Tongue (tissue), 2 donors: ENCODE measurements around the gene RBFOX2. TPM values are rescaled to one million over a fixed set of nuclear protein-coding genes. Genes with fewer than 3 reads are reported as not detected.
"Not testable (repeated sequence)": the region's sequence is repeated elsewhere in the genome, so short reads cannot be mapped to it uniquely, and the experiment has no call there.

Source experiments
- DNase-seq: peaks from one replicate; pipeline ENCODE4 v3.0.0-alpha.2; 2015
- total RNA-seq: library from RNA; depleted of rRNA; stranded (reverse); fragments of >200 nt; gene quantifications from one replicate; pipeline ENCODE4 v1.2.3, GENCODE V29; 2014

The RBFOX2 gene
- total RNA-seq, 1 donor from 2014 or later: 269 TPM

DNA sequence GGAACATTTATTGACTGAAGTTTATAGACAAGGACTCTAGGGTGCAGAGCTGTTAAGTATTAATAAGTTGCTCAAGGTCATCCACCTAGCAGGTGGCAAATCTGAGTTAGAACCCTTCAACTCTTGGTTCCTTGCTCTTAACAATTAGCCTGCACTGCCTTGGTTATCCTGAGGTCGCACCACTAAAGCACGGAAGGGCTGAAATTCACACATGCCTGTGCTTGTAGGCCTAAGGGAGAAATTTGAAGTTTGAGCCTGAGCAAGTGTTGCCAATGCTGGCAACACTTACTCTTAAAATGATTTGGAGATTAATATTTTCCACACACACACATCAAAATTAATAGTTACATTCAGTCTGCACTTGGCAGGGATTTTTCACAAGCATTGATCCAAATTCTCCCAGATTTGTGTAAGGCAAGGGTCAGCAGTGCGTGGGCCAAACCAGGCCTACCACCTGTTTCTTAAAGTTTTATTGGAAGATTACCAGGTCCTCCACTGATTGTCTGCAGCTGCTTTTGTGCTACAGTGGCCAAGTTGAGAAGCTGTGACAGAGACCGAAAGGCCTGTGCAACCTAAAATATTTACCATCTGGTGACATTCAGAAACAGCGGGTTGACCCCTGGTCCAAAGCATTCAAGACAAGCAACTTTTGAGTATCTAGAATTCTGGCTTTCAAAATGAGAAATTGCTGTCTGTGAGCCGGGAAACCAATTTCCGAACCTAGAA, 294.7 kb downstream of the RBFOX2 start:
- DNase-seq: peak; percentile 93

DNA sequence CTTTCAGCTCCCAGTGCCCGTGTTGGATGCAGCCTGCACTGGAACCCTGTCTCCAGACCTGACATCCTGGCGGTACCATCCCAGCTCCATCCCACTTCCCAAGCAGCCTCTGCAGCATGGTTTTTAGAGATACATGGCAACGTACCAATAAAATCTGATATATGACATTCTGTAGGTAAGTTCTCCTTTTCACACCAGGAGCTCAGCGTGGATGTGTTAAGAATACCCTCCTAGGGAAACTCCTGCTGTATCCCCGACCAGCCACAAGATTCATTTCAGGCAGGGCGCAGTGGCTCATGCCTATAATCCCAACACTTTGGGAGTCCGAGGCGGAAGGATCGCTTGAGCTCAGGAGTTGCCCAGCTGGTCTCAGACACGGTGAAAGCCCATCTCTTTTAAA, 295.6 kb downstream of the RBFOX2 start:
- no peak for DNase-seq

DNA sequence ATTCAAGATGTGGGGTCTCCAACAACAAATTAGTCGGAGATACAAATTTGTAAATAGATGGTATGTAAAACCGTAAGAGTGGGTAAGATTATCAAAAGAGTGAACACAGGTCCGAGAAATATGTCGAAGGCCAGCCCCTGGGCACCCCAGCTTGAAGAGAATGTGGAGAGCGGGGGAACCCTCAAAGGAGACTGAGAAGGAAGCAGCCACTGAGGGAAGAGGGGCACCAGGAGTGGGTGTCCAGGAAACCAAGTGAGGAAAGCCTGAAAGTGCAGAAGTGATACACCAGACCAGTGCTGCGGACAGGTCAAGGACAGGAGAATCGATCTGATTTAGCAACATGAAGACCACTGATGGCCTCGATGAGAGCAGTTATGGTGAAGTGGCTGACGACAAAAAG, 296.5 kb downstream of the RBFOX2 start:
- no peak for DNase-seq

DNA sequence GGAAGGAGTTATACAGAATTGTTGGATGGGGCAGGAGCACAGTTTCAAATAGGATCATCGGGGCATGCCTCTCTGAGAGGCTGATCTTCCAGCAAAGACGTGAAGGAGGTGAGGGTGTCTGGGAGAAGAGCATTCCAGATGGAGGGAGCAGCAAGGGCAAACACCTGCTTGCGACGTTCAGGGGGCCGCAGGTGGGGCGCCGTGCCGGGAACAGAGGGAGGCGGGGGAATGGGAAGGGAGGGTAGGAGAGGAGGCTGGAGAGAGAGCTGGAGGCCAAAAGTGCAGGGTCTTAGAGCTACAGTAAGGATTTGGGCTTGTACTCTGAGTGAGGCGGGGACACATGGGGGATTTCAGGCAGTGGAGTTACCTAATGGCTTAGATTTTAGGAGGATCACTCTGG, 297.3 kb downstream of the RBFOX2 start:
- no peak for DNase-seq

DNA sequence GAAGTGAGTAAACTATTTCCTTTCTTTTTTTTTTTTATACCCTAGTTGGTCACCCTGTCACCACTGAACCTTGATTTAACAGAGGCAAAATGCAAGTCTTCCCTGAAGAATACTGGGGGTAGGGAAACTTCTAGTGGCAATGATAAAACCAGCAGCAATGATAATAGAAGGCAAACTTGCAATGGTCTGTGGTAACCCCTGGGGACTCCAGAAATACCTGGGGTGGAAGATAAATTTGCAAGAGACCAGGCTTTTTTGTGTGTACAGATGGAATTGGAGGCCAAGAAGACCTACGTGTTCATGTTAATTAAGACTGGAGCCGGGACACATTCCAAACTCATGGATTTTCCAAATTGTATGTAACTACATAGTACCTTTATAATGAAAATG, 299.3 kb downstream of the RBFOX2 start:
- no peak for DNase-seq

DNA sequence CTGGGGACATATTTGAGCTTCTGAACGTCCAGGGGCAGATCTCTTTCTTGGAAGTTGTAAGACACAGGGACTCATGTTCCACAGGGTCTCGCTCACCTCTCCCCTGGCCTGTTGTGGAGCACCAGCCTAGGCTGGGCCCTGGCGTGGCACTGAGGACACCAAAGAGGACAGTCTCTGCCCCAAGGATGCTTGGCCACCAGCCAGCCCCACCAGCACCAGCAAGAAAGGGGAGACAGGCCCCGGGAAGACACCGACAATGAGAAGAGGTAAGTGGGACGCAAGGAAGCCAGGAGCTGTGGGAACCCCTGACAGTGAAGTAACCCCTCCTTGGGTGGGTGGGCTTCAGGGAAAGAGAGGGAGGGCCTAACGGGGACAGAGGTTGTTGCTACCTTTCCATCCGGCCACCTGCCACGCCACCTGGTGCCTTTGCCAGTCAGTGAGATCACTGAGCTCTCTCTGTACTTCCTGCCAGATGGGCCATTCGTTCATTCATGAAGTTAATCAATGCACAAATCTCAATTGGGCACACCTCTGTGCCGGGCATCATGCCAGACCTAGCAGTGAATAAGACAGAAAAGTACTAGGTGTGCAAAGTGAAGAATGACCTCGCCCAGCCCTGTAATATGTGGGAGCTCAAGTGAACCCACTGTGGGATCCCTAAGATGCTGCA, 299.9 kb downstream of the RBFOX2 start:
- no peak for DNase-seq

DNA sequence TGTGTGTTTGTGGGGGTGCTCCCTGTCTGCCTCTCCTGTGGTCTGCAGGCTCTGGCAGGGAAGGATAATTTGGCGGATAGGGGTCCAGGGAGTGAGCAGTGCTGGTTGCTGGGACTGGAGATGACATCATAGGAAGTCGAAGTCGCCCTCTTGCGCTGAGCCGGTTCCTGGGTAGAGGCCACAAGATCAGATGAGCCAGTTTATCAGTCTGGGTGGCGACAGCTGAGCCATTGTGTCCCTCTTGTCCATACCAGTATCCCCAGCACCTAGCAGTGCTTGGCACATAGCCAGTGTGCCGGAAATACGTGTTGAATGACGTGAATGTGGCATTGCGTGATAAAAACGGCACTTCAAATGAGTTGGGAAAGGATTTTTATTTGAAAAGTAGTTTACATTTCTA, 301.2 kb downstream of the RBFOX2 start:
- peak; percentile 23 for DNase-seq

DNA sequence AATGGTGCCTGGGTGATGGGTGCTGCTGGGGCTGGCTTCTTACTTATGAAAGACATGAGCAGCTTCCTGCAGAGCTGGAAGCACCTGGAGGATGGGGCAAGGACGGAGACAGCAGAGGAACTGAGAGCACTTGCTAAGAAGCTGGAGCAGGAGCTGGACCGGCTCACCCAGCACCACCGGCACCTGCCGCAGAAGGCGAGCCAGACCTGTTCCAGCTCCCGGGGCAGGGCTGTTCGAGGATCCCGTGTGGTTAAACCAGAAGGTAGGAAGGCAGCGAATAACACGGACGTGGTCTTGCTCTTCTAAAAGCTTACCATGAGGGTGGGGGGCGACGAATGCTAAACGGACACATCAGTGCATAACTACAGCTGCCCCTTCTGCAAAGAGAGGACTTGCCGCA, 301.7 kb downstream of the RBFOX2 start:
- DNase-seq: no peak

DNA sequence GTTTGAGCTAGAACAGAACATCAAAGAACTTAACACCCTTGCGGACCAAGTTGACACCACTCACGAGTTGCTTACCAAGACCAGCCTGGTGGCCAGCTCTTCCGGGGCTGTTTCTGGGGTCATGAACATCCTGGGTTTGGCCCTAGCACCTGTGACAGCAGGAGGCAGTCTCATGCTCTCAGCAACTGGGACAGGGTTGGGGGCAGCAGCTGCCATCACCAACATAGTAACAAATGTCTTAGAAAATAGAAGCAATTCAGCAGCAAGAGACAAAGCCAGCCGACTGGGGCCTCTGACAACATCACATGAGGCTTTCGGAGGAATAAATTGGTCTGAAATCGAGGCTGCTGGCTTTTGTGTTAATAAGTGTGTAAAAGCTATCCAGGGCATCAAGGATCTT, 302.2 kb downstream of the RBFOX2 start:
- DNase-seq: peak; percentile 59

DNA sequence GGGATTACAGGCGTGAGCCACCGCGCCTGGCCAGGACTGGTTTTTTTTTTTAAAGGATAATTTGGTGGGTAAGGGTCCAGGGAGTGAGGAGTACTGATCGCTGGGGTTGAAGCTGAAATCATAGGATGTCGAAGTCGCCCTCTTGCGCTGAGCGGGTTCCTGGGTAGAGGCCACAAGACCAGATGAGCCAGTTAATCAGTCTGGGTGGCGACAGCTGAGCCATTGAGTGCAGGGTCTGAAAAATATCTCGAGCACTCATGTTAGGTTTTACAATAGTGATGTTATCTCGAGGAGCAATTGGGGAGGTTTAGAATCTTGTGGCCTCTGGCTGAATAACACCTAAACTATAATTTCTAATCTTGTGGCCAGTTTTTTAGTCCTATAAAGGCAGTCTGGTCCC, 303.1 kb downstream of the RBFOX2 start:
- DNase-seq: peak; percentile 29

DNA sequence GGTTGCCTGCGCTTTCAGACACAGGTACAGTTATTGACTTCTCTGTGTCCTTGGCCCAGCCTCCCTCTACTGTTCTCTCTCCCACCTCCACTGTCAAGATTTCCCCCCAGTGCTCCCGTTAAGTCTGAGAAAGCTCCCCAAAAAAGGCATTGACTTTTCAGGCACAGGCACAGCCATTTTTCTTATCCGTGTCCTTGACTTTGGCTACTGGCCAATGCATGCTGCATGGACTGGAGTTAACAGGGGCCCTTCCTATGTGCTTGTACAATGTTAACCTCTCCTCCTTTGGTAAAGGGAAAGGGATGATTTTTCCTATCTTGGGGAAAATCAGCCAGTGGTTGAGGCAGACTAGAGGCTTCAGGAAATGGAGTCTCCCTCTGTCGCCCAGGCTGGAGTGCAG, 306.7 kb downstream of the RBFOX2 start:
- no peak for DNase-seq

DNA sequence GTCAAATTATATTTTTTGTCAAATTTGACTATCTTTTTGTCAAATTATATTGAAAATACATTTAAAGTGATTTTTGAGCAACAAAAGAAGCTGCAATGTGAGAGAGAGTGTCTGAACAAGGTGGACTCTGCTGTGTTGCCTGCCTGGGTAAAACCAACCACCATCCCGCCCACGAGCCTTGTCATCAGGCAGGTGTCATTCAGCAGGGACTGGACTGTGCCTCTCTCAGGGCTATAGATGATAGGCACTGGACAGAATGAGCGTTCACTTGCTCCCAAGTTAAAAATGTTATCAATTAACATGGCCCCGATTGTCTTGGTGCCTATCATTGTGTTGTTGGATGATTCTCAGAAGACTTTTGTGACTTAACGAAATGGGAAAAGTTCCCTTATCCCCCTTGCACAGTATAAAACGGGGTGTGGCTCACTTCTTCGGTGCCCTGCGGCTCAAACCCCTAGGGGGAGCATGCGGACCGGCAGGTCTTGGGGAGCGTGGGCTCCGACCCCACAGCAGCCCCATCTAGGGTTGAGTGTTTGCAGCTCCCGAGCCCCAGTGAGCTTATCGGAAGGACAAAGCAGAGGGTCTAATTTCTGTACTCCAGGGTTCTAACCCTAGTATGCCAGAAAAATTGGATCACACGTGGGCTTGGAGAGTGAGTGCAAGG, 309.3 kb downstream of the RBFOX2 start:
- DNase-seq: no peak

DNA sequence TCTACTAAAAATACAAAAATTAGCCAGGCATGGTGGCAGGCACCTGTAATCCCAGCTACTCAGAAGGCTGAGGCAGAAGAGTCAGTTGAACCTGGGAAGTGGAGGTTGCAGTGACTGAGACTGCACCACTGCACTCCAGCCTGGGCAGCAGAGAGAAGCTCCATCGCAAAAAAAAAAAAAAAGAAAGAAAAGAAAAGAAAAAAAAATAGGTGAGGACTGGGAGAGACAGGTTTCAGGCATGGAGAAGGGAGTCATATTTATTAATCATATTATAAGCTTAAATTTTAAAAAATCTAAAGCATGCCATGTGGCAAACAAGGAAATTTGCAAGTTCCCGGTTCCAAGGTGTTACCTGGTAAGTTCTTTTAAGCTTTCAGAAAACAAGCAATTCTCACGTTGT, 311.1 kb downstream of the RBFOX2 start, which contains the start of gene APOL5:
Gene APOL5, plus strand, starts transcription at position 301 of the 400 bp plus-strand sequence. Its CDS starts 0 bp downstream, at position 301.
- no peak for DNase-seq

DNA sequence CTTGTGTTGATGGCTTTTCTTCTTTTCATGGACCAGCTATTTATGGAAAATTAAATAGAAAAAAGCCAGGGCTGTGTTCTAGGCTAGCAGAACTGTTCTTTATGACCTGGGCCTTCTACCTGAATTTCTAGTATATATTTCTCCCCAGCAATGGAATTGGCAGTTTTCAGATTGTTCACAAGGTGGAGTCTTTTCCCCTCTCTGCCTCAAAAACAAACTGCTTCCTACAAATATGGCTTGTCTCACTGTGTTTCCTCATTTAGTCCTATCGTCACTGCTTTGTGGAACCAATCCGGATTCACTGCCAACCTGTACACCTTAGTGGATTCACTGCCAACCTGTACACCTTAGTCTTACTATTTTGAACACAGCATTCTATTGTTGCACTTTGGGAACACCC, 316.0 kb downstream of the RBFOX2 start:
- no peak for DNase-seq

DNA sequence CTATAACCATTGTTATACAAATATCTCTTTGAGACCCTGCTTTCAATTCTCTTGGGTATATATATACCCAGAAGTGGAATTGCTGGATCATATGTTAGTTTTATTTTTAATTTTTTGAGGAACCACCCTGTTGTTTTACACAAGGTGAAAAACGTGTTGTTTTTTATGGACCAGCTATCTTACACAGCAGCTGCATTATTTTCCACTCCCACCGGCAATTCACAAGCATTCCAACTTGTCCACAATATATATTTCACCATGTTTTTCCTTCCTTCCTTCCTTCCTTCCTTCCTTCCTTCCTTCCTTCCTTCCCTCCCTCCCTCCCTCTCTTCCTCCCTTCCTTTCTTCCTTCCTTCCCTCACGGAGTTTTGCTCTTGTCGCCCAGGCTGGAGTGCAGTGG, 317.3 kb downstream of the RBFOX2 start:
- no peak for DNase-seq

DNA sequence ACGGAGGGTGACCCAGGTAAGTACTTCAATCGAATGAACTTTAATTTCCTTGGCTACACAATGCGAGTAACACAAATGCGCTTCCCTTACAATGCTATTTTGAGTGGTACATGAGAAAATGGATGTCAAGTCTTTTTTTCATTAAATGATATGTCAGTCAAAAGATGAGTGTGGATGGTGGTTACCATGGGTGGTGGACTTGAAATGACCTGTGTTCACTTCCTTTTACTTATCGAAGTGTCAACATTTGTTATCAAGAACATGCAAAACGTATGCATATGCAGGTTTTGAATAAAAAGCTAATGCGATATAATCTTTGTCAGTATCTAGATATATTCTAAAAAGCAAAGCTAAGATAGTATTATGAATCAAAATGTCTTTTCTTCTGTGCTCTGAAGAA, 319.7 kb downstream of the RBFOX2 start:
- no peak for DNase-seq

DNA sequence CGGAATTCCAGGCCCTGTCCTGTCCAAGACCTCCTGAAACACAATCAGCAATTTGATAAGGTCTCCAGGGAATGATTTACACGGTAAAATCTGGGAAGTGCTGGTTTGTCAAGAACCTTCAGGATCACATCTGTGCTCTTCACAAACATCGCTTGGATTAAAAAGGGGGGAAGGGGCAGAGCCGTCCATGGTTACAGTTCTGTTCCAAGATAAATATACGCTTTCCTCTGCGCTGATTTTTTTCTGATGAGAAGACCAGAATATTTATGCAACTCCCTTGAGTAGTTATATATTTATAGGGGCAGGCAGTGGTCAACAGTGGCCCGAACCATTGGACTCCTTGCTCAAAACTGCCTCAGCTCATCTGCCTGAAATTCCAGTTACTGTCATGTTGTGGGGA, 320.2 kb downstream of the RBFOX2 start:
- DNase-seq: peak; percentile 28

DNA sequence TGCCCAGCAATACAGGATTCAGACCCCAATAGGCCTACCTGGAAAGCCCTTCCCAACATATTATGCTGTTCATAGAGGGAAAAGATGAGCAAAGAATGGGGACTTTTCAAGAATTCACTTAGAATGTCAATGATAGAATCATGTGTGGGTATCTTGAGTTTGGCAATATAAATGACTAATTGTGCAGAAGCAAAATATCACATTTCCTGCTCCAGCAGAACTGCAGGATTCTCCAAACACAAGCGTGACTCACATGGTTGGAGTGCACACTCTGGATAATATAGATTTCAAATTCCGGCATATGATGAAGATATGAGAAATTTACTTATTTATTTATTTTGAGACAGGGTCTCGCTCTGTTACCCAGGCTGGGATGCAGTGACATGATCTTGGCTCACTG, 323.5 kb downstream of the RBFOX2 start:
- DNase-seq: no peak

DNA sequence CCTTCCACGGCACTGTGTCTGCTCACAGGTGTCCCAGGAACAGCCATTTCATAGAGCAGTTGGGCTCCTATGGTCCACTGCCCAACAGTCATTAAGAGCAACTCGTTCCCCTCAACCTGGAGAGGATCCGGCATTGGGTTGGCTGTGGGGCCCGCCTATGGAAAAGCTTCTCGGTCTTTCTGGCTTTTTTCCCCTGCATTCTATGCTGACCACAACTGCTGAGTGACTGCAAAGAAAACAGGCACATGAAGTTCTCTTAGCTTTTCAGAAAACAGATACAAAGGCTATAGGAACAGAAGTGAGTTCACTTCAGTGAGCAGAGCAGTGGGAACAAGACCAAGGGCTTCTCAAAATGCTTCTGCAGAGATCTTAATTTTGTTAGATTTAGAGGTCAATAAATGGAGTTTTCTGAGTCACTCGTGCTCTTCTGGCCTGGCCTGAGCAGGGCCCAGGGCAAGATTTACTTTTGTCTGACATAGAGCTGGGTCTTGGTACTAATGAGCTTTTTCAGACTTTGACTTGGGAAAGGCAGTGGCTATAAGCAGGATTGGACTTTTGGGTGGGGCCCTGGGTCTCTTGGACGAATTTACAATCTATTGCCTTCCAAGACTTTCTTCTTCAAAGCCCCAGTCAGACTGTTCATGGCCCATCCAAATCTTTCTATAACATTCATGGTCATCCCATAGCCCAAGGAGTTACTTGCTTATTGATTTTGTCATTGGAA, 324.6 kb downstream of the RBFOX2 start:
- DNase-seq: no peak

DNA sequence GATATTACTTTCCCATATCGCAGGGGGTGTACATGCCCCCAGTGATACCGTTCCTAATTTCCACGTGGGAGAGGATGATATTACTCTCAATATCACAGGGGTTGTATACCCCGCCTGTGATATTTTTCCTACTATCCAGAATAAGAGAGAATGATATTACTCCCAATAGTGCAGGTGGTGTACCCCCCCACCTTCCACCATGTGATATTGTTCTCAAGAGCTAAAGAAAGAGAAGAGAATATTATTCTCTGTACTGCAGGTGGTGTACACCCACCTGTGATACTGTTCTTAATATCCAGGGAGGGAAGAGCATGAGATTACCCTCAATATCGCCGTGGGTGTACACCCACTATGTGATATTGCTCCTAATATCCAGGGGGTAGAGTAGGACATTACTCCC, 328.8 kb downstream of the RBFOX2 start:
- not testable (repeated sequence) for DNase-seq

DNA sequence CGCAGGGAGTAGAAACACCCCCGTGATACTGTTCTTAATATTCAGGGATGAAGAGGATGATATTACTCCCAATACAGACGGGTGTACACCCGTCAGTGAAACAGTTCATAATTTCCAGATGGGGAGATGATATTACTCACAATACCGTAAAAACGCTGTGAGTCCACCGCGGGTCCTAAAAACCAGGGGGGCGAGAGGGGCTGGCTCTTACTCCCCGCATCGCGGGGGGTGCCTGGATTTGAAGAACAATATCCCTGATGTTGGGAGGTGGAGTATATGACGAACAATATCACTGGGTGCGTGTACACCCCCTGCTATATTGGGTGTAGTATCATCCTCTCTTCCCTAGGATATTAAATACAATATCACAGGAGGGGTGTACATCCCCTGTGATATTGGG, 331.5 kb downstream of the RBFOX2 start:
- no peak for DNase-seq

DNA sequence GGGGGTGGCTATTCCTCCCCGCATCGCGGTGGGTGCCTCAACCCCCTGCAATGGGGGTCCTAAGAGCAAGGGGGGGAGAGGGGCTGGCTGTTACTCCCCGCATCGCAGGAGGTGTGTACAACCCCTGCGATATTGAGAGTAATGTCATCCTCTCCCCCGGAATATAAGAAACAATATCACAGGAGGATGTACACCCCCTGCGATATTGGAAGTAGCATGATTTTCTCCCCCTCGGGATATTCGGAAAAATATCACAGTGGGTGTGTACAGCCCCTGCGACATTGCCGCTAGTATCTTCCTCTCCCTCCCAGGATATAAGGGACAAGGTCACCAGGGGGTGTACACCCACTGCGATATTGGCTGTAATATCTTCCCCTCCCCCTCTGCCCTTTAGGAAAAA, 333.4 kb downstream of the RBFOX2 start:
- DNase-seq: no peak

DNA sequence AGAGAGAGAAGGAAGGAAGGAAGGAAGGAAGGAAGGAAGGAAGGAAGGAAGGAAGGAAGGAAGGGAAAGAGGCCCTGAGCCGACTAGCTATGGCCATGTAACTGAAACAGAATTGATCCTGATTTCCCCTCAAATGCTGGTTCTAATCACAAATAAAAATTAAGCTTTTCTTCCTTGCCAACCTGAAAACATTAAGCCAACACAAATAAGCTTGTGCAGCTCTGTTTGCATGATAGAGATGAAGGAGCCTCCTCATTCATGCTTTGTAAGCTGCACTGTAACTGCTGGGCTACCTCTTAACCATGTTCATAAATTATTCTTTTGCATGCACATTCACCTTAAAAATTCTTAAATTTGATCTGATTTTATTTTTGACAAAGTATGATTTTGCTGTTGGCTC, 338.6 kb downstream of the RBFOX2 start:
- no peak for DNase-seq
